ENCODE data around the gene PREX1.

PREX1 gene

DNA sequence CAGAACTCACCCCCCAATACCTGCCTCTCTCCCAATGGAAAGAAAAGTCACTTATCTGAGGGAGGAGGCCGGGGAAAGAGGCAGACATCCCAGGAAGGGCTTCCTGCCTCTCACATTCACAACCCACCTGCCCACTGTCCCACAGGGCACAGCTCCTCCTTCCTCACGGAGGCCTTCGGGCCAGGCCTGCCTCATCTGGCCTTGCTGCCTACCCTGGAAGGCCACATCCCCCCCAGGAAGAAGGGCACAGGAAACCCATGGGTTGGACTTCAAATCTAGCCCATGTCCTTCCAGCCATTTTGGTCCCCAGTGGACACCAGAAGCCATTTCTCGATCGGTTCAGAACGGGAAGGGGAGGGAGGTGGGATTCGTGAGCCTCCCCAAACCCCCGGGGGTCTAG lies 162.0 kb downstream of the PREX1 start:
- H2BK5ac ChIP-seq (ENCODE audit: low read length): no peak overlapping the region
- no peak overlapping the region for H2BK15ac ChIP-seq (ENCODE audit: low read length)
- no peak overlapping the region for H3K27ac ChIP-seq (replicated peaks; ENCODE audit: low read length)
- peaks cover 2 to 21% of the 10 kb centered on the region in 2 donors for H3K9me3 ChIP-seq (replicated peaks in 1 of 2; ENCODE audit: control insufficient read depth in 2 of 2, insufficient read depth in 1 of 2, low read depth in 1 of 2, low read length in 2 of 2)
- no peak overlapping the region for H2AFZ ChIP-seq (ENCODE audit: low read length)
- no peak overlapping the region for H2AK5ac ChIP-seq (ENCODE audit: low read depth, low read length)
- H4K91ac ChIP-seq (ENCODE audit: low read depth, low read length, poor library complexity): no peak overlapping the region
- no peaks in the 10 kb centered on the region for H3K4me1 ChIP-seq (ENCODE audit: control insufficient read depth in 2 of 2, insufficient read depth in 1 of 2, low read depth in 1 of 2, low read length in 2 of 2)
- DNase-seq (ENCODE audit: low spot score): no peak
- H3K9ac ChIP-seq (ENCODE audit: low read depth, low read length, poor library complexity): no peak overlapping the region
- H2BK120ac ChIP-seq (ENCODE audit: low read depth, low read length): no peak overlapping the region
- H3K79me1 ChIP-seq (ENCODE audit: low read depth, low read length): no peaks in the 10 kb centered on the region
- no peaks in the 10 kb centered on the region for H3K27me3 ChIP-seq (ENCODE audit: control insufficient read depth in 3 of 3, insufficient read depth in 3 of 3, low read depth in 1 of 3, low read length in 3 of 3)
- no peak overlapping the region for H2BK12ac ChIP-seq (ENCODE audit: low read length)
- H3K4ac ChIP-seq (ENCODE audit: low read length): no peak overlapping the region
- WGBS, 2 donors (ENCODE audit: extremely low coverage in 2 of 2, insufficient read length in 2 of 2, insufficient replicate concordance in 1 of 2): no CpG with 5 or more reads among the region's 8 CpGs
- H3K4me3 ChIP-seq (ENCODE audit: low read length in 2 of 2): no peak overlapping the region
- peaks cover 4 to 85% of the 10 kb centered on the region in 2 donors for H3K36me3 ChIP-seq (replicated peaks in 1 of 2; ENCODE audit: control insufficient read depth in 2 of 2, insufficient read depth in 2 of 2, low read length in 2 of 2)
- H3K23ac ChIP-seq (ENCODE audit: low read depth, low read length, poor library complexity): no peak overlapping the region
- no peak overlapping the region for H3K4me2 ChIP-seq (ENCODE audit: insufficient read depth, low read length, poor library complexity, severe bottlenecking)
- H3K18ac ChIP-seq (ENCODE audit: low read length): peak overlapping the region; percentile 6
- H3K14ac ChIP-seq (ENCODE audit: low read length): peak overlapping the region; percentile 14
- no peak overlapping the region for H4K8ac ChIP-seq (ENCODE audit: low read depth, low read length)

DNA sequence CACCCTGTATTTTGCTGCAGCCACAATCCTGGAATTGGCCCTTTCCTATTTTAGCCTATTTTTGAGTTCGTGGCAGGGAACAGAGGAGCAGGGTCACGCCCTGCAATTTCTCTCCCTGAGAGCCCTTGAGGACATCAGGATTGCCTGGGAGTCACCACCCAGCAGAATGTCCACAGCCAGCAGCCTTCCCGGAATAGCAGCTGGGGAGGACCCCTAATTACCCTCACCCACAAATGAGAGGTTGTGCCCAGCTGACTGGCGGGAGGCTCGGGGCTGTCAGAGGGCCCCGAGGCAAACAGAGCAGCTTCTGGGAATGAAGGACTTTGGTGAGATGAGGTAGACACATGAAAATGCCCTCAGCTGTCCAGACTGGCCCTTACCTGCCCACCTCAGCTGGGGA lies 165.1 kb downstream of the PREX1 start:
- Histone ChIP-seq H3K79me1 (ENCODE audit: low read depth, low read length) (no peaks in the 10 kb centered on the region), H3K9ac (ENCODE audit: low read depth, low read length, poor library complexity) (no peak overlapping the region), H2BK12ac (ENCODE audit: low read length) (no peak overlapping the region), H3K36me3 (replicated peaks in 1 of 2; ENCODE audit: control insufficient read depth in 2 of 2, insufficient read depth in 2 of 2, low read length in 2 of 2) (peaks cover 8 to 84% of the 10 kb centered on the region in 2 donors), H3K14ac (ENCODE audit: low read length) (no peak overlapping the region), H2BK15ac (ENCODE audit: low read length) (no peak overlapping the region), H3K4me3 (ENCODE audit: low read length in 2 of 2) (no peak overlapping the region), H2AK5ac (ENCODE audit: low read depth, low read length) (no peak overlapping the region), H4K8ac (ENCODE audit: low read depth, low read length) (no peak overlapping the region), H2AFZ (ENCODE audit: low read length) (no peak overlapping the region), H3K23ac (ENCODE audit: low read depth, low read length, poor library complexity) (no peak overlapping the region), H3K9me3 (replicated peaks in 1 of 2; ENCODE audit: control insufficient read depth in 2 of 2, insufficient read depth in 1 of 2, low read depth in 1 of 2, low read length in 2 of 2) (peaks cover 7 to 23% of the 10 kb centered on the region in 2 donors), H3K4me1 (ENCODE audit: control insufficient read depth in 2 of 2, insufficient read depth in 1 of 2, low read depth in 1 of 2, low read length in 2 of 2) (no peaks in the 10 kb centered on the region), H3K4me2 (ENCODE audit: insufficient read depth, low read length, poor library complexity, severe bottlenecking) (no peak overlapping the region), H4K91ac (ENCODE audit: low read depth, low read length, poor library complexity) (no peak overlapping the region), H3K4ac (ENCODE audit: low read length) (no peak overlapping the region), H2BK5ac (ENCODE audit: low read length) (no peak overlapping the region), H3K27me3 (ENCODE audit: control insufficient read depth in 3 of 3, insufficient read depth in 3 of 3, low read depth in 1 of 3, low read length in 3 of 3) (no peaks in the 10 kb centered on the region), H3K18ac (ENCODE audit: low read length) (peak overlapping the region; percentile 11), H2BK120ac (ENCODE audit: low read depth, low read length) (no peak overlapping the region), H3K27ac (replicated peaks; ENCODE audit: low read length) (no peak overlapping the region)
- no CpG with 5 or more reads among the region's 6 CpGs for WGBS, 2 donors (ENCODE audit: extremely low coverage in 2 of 2, insufficient read length in 2 of 2, insufficient replicate concordance in 1 of 2)
- no peak for DNase-seq (ENCODE audit: low spot score)

DNA sequence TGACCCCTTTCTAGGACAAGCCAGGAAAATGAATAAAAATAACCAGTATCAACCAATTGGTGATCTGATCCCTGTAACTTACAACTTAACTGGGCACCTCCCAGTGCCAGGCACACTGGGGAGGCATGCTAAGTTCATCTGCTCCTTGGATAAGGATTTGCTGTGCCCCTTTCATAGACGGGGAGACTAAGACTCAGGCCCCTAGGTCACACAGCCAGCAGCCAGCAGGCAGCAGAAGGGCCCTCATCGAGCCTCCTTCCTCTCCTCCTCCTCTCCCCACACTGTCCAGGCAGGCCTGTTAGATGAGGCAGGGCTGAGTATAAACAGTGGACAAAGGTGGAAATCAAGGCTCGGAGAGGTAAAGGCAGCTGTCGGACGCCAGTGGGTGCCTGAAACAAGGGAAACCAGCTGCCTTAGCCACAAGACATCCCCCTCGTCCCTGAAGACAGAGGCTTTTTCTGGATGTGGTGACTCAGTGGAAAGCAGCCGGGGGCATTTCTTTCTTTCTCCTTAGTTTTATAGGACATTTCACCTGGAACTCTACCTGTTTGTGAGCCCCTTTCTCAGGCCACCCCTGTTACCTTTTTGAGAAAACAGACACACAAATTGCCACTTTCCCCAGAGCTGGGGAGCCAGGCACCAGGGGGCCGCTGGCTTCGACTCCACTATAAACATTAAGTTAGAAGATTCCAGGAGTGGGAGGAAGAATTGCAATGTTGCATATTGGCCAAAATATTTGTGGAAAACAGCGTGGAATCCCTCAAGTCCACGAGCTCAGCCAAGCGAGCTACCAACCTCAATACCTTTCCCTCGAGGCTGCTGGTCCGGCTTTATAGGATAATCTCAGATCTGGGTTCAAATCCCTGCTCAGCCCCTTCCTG lies 166.0 kb downstream of the PREX1 start:
- no peak overlapping the region for H3K27ac ChIP-seq (replicated peaks; ENCODE audit: low read length)
- no peak overlapping the region for H3K4me3 ChIP-seq (ENCODE audit: low read length in 2 of 2)
- H2BK15ac ChIP-seq (ENCODE audit: low read length): no peak overlapping the region
- no peak overlapping the region for H2AFZ ChIP-seq (ENCODE audit: low read length)
- H3K14ac ChIP-seq (ENCODE audit: low read length): no peak overlapping the region
- H2BK120ac ChIP-seq (ENCODE audit: low read depth, low read length): no peak overlapping the region
- peak overlapping the region; percentile 73 for H4K91ac ChIP-seq (ENCODE audit: low read depth, low read length, poor library complexity)
- H3K18ac ChIP-seq (ENCODE audit: low read length): no peak overlapping the region
- H3K9ac ChIP-seq (ENCODE audit: low read depth, low read length, poor library complexity): no peak overlapping the region
- H3K36me3 ChIP-seq (replicated peaks in 1 of 2; ENCODE audit: control insufficient read depth in 2 of 2, insufficient read depth in 2 of 2, low read length in 2 of 2): peaks cover 8 to 84% of the 10 kb centered on the region in 2 donors
- WGBS, 2 donors (ENCODE audit: extremely low coverage in 2 of 2, insufficient read length in 2 of 2, insufficient replicate concordance in 1 of 2): no CpG with 5 or more reads among the region's 14 CpGs
- H3K23ac ChIP-seq (ENCODE audit: low read depth, low read length, poor library complexity): no peak overlapping the region
- H2AK5ac ChIP-seq (ENCODE audit: low read depth, low read length): no peak overlapping the region
- no peak for DNase-seq (ENCODE audit: low spot score)
- H3K4me1 ChIP-seq (ENCODE audit: control insufficient read depth in 2 of 2, insufficient read depth in 1 of 2, low read depth in 1 of 2, low read length in 2 of 2): no peaks in the 10 kb centered on the region
- H3K9me3 ChIP-seq (replicated peaks in 1 of 2; ENCODE audit: control insufficient read depth in 2 of 2, insufficient read depth in 1 of 2, low read depth in 1 of 2, low read length in 2 of 2): peaks cover 6 to 14% of the 10 kb centered on the region in 2 donors
- H3K27me3 ChIP-seq (ENCODE audit: control insufficient read depth in 3 of 3, insufficient read depth in 3 of 3, low read depth in 1 of 3, low read length in 3 of 3): no peaks in the 10 kb centered on the region
- no peak overlapping the region for H4K8ac ChIP-seq (ENCODE audit: low read depth, low read length)
- no peak overlapping the region for H2BK5ac ChIP-seq (ENCODE audit: low read length)
- no peak overlapping the region for H3K4me2 ChIP-seq (ENCODE audit: insufficient read depth, low read length, poor library complexity, severe bottlenecking)
- no peak overlapping the region for H2BK12ac ChIP-seq (ENCODE audit: low read length)
- H3K4ac ChIP-seq (ENCODE audit: low read length): no peak overlapping the region
- H3K79me1 ChIP-seq (ENCODE audit: low read depth, low read length): no peaks in the 10 kb centered on the region

DNA sequence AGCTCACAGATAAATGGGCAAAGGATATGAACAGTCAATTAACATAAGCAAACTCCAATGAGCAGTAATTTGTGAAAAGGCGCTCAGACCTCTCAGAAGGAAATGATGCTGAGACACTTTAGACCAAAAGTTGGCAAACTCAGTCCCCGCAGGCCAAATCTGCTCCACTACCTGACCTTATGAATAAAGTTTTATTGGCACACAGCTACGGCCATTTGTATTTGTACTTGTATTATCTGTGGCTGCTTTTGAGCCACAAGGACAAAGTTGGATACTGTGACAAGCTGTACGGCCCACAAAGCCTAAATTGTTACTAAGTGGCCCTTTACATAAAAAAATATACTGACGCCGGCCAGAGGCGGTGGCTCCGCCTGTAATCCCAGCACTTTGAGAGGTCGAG lies 167.0 kb downstream of the PREX1 start:
- Histone ChIP-seq H2AK5ac (ENCODE audit: low read depth, low read length) (no peak overlapping the region), H3K4me1 (ENCODE audit: control insufficient read depth in 2 of 2, insufficient read depth in 1 of 2, low read depth in 1 of 2, low read length in 2 of 2) (no peaks in the 10 kb centered on the region), H4K91ac (ENCODE audit: low read depth, low read length, poor library complexity) (no peak overlapping the region), H3K9ac (ENCODE audit: low read depth, low read length, poor library complexity) (no peak overlapping the region), H3K27me3 (ENCODE audit: control insufficient read depth in 3 of 3, insufficient read depth in 3 of 3, low read depth in 1 of 3, low read length in 3 of 3) (no peaks in the 10 kb centered on the region), H3K23ac (ENCODE audit: low read depth, low read length, poor library complexity) (no peak overlapping the region), H3K79me1 (ENCODE audit: low read depth, low read length) (no peaks in the 10 kb centered on the region), H2BK12ac (ENCODE audit: low read length) (no peak overlapping the region), H2AFZ (ENCODE audit: low read length) (no peak overlapping the region), H3K4me2 (ENCODE audit: insufficient read depth, low read length, poor library complexity, severe bottlenecking) (no peak overlapping the region), H3K18ac (ENCODE audit: low read length) (no peak overlapping the region), H3K14ac (ENCODE audit: low read length) (no peak overlapping the region), H3K4me3 (ENCODE audit: low read length in 2 of 2) (no peak overlapping the region), H2BK120ac (ENCODE audit: low read depth, low read length) (no peak overlapping the region), H3K36me3 (replicated peaks in 1 of 2; ENCODE audit: control insufficient read depth in 2 of 2, insufficient read depth in 2 of 2, low read length in 2 of 2) (peaks cover 6 to 86% of the 10 kb centered on the region in 2 donors), H2BK15ac (ENCODE audit: low read length) (no peak overlapping the region), H3K9me3 (replicated peaks in 1 of 2; ENCODE audit: control insufficient read depth in 2 of 2, insufficient read depth in 1 of 2, low read depth in 1 of 2, low read length in 2 of 2) (peaks cover 4 to 12% of the 10 kb centered on the region in 2 donors), H3K4ac (ENCODE audit: low read length) (no peak overlapping the region), H3K27ac (replicated peaks; ENCODE audit: low read length) (no peak overlapping the region), H2BK5ac (ENCODE audit: low read length) (no peak overlapping the region), H4K8ac (ENCODE audit: low read depth, low read length) (no peak overlapping the region)
- no peak for DNase-seq (ENCODE audit: low spot score)
- no CpG with 5 or more reads among the region's 9 CpGs for WGBS, 2 donors (ENCODE audit: extremely low coverage in 2 of 2, insufficient read length in 2 of 2, insufficient replicate concordance in 1 of 2)
